Measurements from ENCODE around the gene LEF1. TPM values are rescaled to one million over a fixed set of nuclear protein-coding genes. Genes with fewer than 3 reads are reported as not detected.

The LEF1 gene
- total and polyA plus RNA-seq, 2 of the 8 experiments (the other 6 are each of a cell fraction or from before 2014, with no cell fraction given), result 2.6 to 5.2 TPM

GRCh38 chr4:108006361-108006760, 162.4 kb downstream of the LEF1 start (continued):
- TF ChIP-seq, protein P1, sequence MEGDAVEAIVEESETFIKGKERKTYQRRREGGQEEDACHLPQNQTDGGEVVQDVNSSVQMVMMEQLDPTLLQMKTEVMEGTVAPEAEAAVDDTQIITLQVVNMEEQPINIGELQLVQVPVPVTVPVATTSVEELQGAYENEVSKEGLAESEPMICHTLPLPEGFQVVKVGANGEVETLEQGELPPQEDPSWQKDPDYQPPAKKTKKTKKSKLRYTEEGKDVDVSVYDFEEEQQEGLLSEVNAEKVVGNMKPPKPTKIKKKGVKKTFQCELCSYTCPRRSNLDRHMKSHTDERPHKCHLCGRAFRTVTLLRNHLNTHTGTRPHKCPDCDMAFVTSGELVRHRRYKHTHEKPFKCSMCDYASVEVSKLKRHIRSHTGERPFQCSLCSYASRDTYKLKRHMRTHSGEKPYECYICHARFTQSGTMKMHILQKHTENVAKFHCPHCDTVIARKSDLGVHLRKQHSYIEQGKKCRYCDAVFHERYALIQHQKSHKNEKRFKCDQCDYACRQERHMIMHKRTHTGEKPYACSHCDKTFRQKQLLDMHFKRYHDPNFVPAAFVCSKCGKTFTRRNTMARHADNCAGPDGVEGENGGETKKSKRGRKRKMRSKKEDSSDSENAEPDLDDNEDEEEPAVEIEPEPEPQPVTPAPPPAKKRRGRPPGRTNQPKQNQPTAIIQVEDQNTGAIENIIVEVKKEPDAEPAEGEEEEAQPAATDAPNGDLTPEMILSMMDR (IDR thresholded peaks at IDR 0.05; ENCODE audit: control extremely low read depth in 1 of 3, insufficient read depth in 1 of 3, low read depth in 1 of 3, low read length in 3 of 3), result no peak
- TF ChIP-seq RAD21 (IDR thresholded peaks at IDR 0.05 in 1 of 2, conservative IDR thresholded peaks at IDR 0.05 in 1 of 2; ENCODE audit: low read depth in 2 of 2, low read length in 2 of 2), result no peak
- TF ChIP-seq HDAC6 (IDR thresholded peaks at IDR 0.05; ENCODE audit: low read depth, low read length), result no peak

All from H1 (cell line).